ENCODE data around the gene GRIA3.
"Not testable (repeated sequence)": the region's sequence is repeated elsewhere in the genome, so short reads cannot be mapped to it uniquely, and the experiment has no call there.

GRIA3 gene

GRCh38 chrX:123386196-123386595 is 202.1 kb downstream of the GRIA3 start:
- H3K4me1 Mint-ChIP-seq (ENCODE audit: low read depth); H3K9me3 Mint-ChIP-seq; H3K27me3 Mint-ChIP-seq (ENCODE audit: low read depth); H3K36me3 Mint-ChIP-seq (ENCODE audit: low read depth); H3K4me3 Mint-ChIP-seq; H3K27ac Mint-ChIP-seq; DNase-seq (ENCODE audit: low spot score): not testable (repeated sequence)

DNA sequence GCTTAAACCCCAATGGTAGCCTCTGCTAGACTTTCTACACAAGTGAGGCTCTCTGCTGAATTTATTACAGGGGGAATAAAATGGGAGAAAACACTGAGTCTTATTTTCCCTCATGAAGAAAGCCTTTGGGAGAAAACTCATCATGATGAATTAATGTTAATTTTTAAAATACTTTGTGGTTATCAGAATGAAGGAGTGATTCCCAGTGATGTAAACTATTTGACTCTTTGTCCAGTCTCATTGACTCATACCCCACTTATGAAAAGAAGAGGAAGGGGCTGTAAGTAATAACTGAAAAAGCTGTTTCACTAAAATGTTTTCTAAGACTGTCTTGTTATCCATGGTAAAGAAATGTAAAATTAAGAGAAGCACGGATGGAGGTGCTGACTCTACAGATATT is 208.8 kb downstream of the GRIA3 start:
- Mint-ChIP-seq H3K27me3 (ENCODE audit: low read depth) (no peaks in the 10 kb centered on the region), H3K27ac (no peak overlapping the region), H3K4me3 (no peak overlapping the region), H3K4me1 (ENCODE audit: low read depth) (no peaks in the 10 kb centered on the region), H3K36me3 (ENCODE audit: low read depth) (no peaks in the 10 kb centered on the region), H3K9me3 (peaks cover 6% of the 10 kb centered on the region)
- no peak for DNase-seq (ENCODE audit: low spot score)

- DNase-seq (ENCODE audit: low spot score): no peak
- no peaks in the 10 kb centered on the region for H3K27me3 Mint-ChIP-seq (ENCODE audit: low read depth)
- H3K4me1 Mint-ChIP-seq (ENCODE audit: low read depth): no peaks in the 10 kb centered on the region
These were observed 215.6 kb downstream of the GRIA3 start for GRCh38 chrX:123399709-123400108.

DNA sequence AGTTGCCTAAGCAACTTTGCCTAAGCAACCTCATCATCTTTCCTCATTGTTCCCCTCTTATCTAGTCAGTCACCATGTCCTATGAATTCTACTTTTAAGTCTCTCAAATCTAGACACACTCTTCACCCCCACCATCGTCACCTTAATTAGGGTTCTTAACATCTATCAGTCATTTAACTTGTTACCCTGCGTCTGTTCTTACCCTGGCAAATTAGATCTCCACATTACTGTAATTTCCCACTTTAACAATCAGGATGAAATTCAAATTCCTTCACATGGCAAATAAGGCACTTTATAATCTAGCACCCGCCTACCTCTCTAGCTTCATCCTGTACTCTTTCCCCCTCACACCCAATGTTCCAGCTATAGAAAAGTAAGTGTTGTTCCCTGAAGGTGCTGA is 221.2 kb downstream of the GRIA3 start:
- no peak for DNase-seq (ENCODE audit: low spot score)
- H3K36me3 Mint-ChIP-seq (ENCODE audit: low read depth): no peaks in the 10 kb centered on the region
- H3K4me1 Mint-ChIP-seq (ENCODE audit: low read depth): no peaks in the 10 kb centered on the region
- no peaks in the 10 kb centered on the region for H3K27me3 Mint-ChIP-seq (ENCODE audit: low read depth)
- H3K27ac Mint-ChIP-seq: no peak overlapping the region
- no peak overlapping the region for H3K4me3 Mint-ChIP-seq
- H3K9me3 Mint-ChIP-seq: no peaks in the 10 kb centered on the region

More at GRCh38 chrX:123399709-123400108, 215.6 kb downstream of the GRIA3 start:
- H3K9me3 Mint-ChIP-seq: no peaks in the 10 kb centered on the region
- no peak overlapping the region for H3K4me3 Mint-ChIP-seq
- no peak overlapping the region for H3K27ac Mint-ChIP-seq
- H3K36me3 Mint-ChIP-seq (ENCODE audit: low read depth): no peaks in the 10 kb centered on the region

DNA sequence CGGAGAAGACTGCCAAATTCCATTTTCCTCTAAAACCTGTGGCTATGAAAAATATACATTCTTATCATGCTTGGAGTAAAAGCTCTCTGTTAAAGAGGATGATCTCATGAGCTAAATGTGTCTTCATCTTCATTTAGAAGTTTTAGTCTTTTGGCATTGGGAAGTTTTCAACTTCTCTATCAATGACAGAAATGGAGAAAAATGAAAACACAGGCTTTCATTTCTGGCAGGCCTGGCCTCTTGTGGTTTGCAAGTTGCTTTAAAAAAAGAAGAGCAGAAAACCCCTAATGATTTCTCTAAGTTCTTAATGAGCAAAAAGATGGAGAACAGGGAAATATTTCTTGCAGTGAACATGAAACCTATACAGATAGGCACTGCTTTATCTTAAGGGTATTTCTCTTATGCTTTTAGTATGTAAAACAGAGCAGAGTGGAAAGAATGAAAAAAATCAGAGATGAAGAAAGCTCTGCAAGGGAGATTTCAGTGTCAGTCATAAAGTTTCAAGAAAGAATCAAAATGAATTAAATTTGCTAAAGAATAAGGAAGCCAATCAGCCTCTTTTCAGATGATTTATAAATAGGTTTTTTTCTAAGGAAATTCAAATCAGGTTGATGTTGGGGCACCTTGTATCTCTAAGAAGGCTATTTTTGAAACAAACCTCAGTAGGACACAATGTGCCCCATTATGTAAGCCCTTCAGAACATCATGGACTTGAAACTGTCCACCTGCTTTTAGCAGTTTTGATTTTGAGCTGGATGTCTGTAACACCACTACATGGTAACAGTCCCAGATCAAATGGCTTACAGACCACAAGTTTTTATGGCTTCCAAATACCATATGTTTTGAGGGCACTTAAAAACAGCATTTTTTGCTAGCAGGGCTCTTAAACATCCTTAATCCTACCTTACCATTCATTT is 225.0 kb downstream of the GRIA3 start:
- Mint-ChIP-seq H3K27ac (no peak overlapping the region), H3K36me3 (ENCODE audit: low read depth) (no peaks in the 10 kb centered on the region), H3K27me3 (ENCODE audit: low read depth) (no peaks in the 10 kb centered on the region), H3K4me1 (ENCODE audit: low read depth) (peaks cover 4% of the 10 kb centered on the region), H3K9me3 (no peaks in the 10 kb centered on the region), H3K4me3 (no peak overlapping the region)
- no peak for DNase-seq (ENCODE audit: low spot score)

- H3K4me1 Mint-ChIP-seq (ENCODE audit: low read depth): no peaks in the 10 kb centered on the region
- no peaks in the 10 kb centered on the region for H3K9me3 Mint-ChIP-seq
- H3K4me3 Mint-ChIP-seq: no peak overlapping the region
- DNase-seq (ENCODE audit: low spot score): no peak
- H3K27ac Mint-ChIP-seq: no peak overlapping the region
- no peaks in the 10 kb centered on the region for H3K36me3 Mint-ChIP-seq (ENCODE audit: low read depth)
- H3K27me3 Mint-ChIP-seq (ENCODE audit: low read depth): no peaks in the 10 kb centered on the region
These were observed 238.8 kb downstream of the GRIA3 start for GRCh38 chrX:123422875-123423274.

GRCh38 chrX:123424546-123424945 is 240.5 kb downstream of the GRIA3 start:
- H3K36me3 Mint-ChIP-seq (ENCODE audit: low read depth): no peaks in the 10 kb centered on the region
- no peaks in the 10 kb centered on the region for H3K4me1 Mint-ChIP-seq (ENCODE audit: low read depth)
- DNase-seq (ENCODE audit: low spot score): no peak
- H3K27ac Mint-ChIP-seq: no peak overlapping the region
- no peaks in the 10 kb centered on the region for H3K9me3 Mint-ChIP-seq
- H3K27me3 Mint-ChIP-seq (ENCODE audit: low read depth): no peaks in the 10 kb centered on the region
- no peak overlapping the region for H3K4me3 Mint-ChIP-seq

GRCh38 chrX:123425471-123425870 is 241.4 kb downstream of the GRIA3 start:
- no peaks in the 10 kb centered on the region for H3K36me3 Mint-ChIP-seq (ENCODE audit: low read depth)
- H3K9me3 Mint-ChIP-seq: no peaks in the 10 kb centered on the region
- no peak for DNase-seq (ENCODE audit: low spot score)
- no peaks in the 10 kb centered on the region for H3K4me1 Mint-ChIP-seq (ENCODE audit: low read depth)
- no peak overlapping the region for H3K4me3 Mint-ChIP-seq
- no peak overlapping the region for H3K27ac Mint-ChIP-seq
- H3K27me3 Mint-ChIP-seq (ENCODE audit: low read depth): no peaks in the 10 kb centered on the region

- Mint-ChIP-seq H3K9me3 (no peaks in the 10 kb centered on the region), H3K4me3 (no peak overlapping the region), H3K27ac (no peak overlapping the region), H3K4me1 (ENCODE audit: low read depth) (no peaks in the 10 kb centered on the region), H3K36me3 (ENCODE audit: low read depth) (no peaks in the 10 kb centered on the region), H3K27me3 (ENCODE audit: low read depth) (no peaks in the 10 kb centered on the region)
- no peak for DNase-seq (ENCODE audit: low spot score)
These were observed 241.8 kb downstream of the GRIA3 start for GRCh38 chrX:123425904-123426303.

- Mint-ChIP-seq H3K4me3 (no peak overlapping the region), H3K27ac (no peak overlapping the region), H3K27me3 (ENCODE audit: low read depth) (no peaks in the 10 kb centered on the region), H3K36me3 (ENCODE audit: low read depth) (no peaks in the 10 kb centered on the region), H3K9me3 (no peaks in the 10 kb centered on the region), H3K4me1 (ENCODE audit: low read depth) (no peaks in the 10 kb centered on the region)
- DNase-seq (ENCODE audit: low spot score): no peak
These were observed 248.5 kb downstream of the GRIA3 start for GRCh38 chrX:123432361-123433150.

- H3K27ac Mint-ChIP-seq: no peak overlapping the region
- H3K36me3 Mint-ChIP-seq (ENCODE audit: low read depth): no peaks in the 10 kb centered on the region
- H3K4me1 Mint-ChIP-seq (ENCODE audit: low read depth): no peaks in the 10 kb centered on the region
- H3K27me3 Mint-ChIP-seq (ENCODE audit: low read depth): no peaks in the 10 kb centered on the region
- DNase-seq (ENCODE audit: low spot score): no peak
- H3K4me3 Mint-ChIP-seq: no peak overlapping the region
- no peaks in the 10 kb centered on the region for H3K9me3 Mint-ChIP-seq
These were observed 252.5 kb downstream of the GRIA3 start for GRCh38 chrX:123436512-123437136.

GRCh38 chrX:123439926-123440325 is 255.8 kb downstream of the GRIA3 start:
- H3K9me3 Mint-ChIP-seq; H3K4me1 Mint-ChIP-seq (ENCODE audit: low read depth); H3K36me3 Mint-ChIP-seq (ENCODE audit: low read depth); DNase-seq (ENCODE audit: low spot score); H3K27me3 Mint-ChIP-seq (ENCODE audit: low read depth); H3K27ac Mint-ChIP-seq; H3K4me3 Mint-ChIP-seq: not testable (repeated sequence)

DNA sequence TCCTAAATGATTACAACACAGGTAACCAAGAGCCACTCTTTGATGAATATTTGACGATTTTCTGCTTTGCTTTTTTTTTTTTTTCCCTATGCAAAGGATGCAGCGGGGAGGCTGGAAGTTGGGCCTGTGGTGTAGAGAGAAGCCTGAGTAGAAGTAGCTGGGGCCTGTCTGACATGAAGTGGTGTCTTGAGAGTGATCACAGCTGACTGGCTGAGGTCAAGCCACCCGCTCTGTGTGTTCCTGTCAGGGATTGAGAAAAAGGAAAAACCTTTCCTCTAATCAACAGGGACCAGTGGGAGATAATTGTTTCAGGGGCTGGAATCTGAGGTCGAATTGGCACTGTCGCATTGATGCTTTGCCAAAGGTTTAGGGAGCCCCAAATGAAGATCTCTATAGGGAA is 258.7 kb downstream of the GRIA3 start:
- H3K27me3 Mint-ChIP-seq (ENCODE audit: low read depth): no peaks in the 10 kb centered on the region
- H3K27ac Mint-ChIP-seq: no peak overlapping the region
- DNase-seq (ENCODE audit: low spot score): no peak
- H3K4me3 Mint-ChIP-seq: no peak overlapping the region
- no peaks in the 10 kb centered on the region for H3K9me3 Mint-ChIP-seq
- H3K36me3 Mint-ChIP-seq (ENCODE audit: low read depth): no peaks in the 10 kb centered on the region
- no peaks in the 10 kb centered on the region for H3K4me1 Mint-ChIP-seq (ENCODE audit: low read depth)

DNA sequence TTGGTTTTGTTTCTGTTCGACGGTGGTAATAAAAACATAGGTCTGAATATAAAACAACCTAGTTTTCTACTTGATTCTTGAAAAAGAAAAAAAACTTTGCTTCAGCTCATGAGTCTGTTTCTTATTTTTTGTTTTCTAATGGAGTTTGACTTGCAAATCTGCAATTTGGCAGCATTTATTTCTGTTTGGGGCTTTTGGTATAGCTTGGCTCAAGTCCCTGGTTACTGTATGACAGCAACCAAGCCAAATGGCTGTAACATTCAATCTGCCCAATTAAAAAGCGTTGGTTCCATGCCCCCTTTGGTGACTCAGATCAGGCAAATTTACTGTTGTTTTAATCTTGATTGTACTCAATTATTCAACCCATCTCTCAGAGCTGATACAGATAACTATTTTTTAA is 263.4 kb downstream of the GRIA3 start:
- Mint-ChIP-seq H3K4me1 (ENCODE audit: low read depth) (no peaks in the 10 kb centered on the region), H3K36me3 (ENCODE audit: low read depth) (no peaks in the 10 kb centered on the region), H3K27ac (no peak overlapping the region), H3K27me3 (ENCODE audit: low read depth) (no peaks in the 10 kb centered on the region), H3K9me3 (no peaks in the 10 kb centered on the region), H3K4me3 (no peak overlapping the region)
- no peak for DNase-seq (ENCODE audit: low spot score)

All from T-helper 2 cell treated with Interferon-gamma antibody and Interleukin-4, amounts not matched to agents 5 μg/mL and 100 μg/mL, for 36 hours (primary cell).